SK-N-SH (cell line): ENCODE data around the gene ZNF484. TPM values are rescaled to one million over a fixed set of nuclear protein-coding genes. Genes with fewer than 3 reads are reported as not detected.
A peak's percentile ranks its signal among the peaks of the same experiment; 100 is the strongest.
"Not testable (repeated sequence)": the region's sequence is repeated elsewhere in the genome, so short reads cannot be mapped to it uniquely, and the experiment has no call there.

Experiments used
- CTCF ChIA-PET: fragments of 300-600, 350-600 bp; formaldehyde crosslinking; extraction: SDS; loops from one replicate; lab custom pipeline; 2021; lab: Yijun Ruan, JAX
- POLR2A ChIA-PET: fragments of 350-600 bp; sonication (Branson Sonifier 250); formaldehyde crosslinking; extraction: SDS; loops from one replicate; lab custom pipeline; 2020; ENCODE audit warnings: antibody characterized with exemption, inconsistent platforms; lab: Yijun Ruan, JAX
- DNase-seq: peaks from one replicate; pipeline ENCODE4 v3.0.0; 2012
- H2AFZ ChIP-seq: fragments of 200-600 bp; sonication (generic); 2 replicates; pipeline ENCODE4 v1.8.1; 2016; ENCODE audit warnings: antibody characterized with exemption, mild to moderate bottlenecking, low read depth
- H3F3A ChIP-seq: fragments of 200-600 bp; sonication (generic); replicated peaks from 2 replicates; pipeline ENCODE3; 2016; ENCODE audit warnings: antibody characterized with exemption, mild to moderate bottlenecking; ENCODE audit not compliant: insufficient read depth
- H3K27ac ChIP-seq, 2 experiments: fragments of 200-500 bp in 1 of 2; fragments of 200-600 bp in 1 of 2; sonication (Bioruptor generic) in 1 of 2; sonication (generic), shearing (Covaris generic) in 1 of 2; 2 replicates each; pipeline versions ENCODE4 v1.5.1 to v1.6.1; 2014 to 2016; ENCODE audit warnings: low read depth in 2 of 2, inconsistent platforms in 1 of 2, low read length in 1 of 2, mild to moderate bottlenecking in 1 of 2, mixed read lengths in 1 of 2
- H3K27me3 ChIP-seq: fragments of 200-600 bp; sonication (generic), shearing (Covaris generic); 2 replicates; pipeline ENCODE4 v1.6.1; 2016; ENCODE audit warnings: mixed run types; ENCODE audit not compliant: insufficient read depth
- H3K36me3 ChIP-seq, 2 experiments: fragments of 200-500 bp in 1 of 2; fragments of 200-600 bp in 1 of 2; sonication (Bioruptor generic) in 1 of 2; sonication (generic) in 1 of 2; replicated peaks in 1 of 2; 2 replicates each; pipeline versions ENCODE3 to v1.5.1; 2014 to 2016; ENCODE audit warnings: low read length in 1 of 2, mild to moderate bottlenecking in 1 of 2; ENCODE audit not compliant: insufficient read depth in 2 of 2, control insufficient read depth in 1 of 2
- H3K4me1 ChIP-seq, 2 experiments: fragments of 200-500 bp in 1 of 2; fragments of 200-600 bp in 1 of 2; sonication (Bioruptor generic) in 1 of 2; sonication (generic), shearing (Covaris generic) in 1 of 2; 2 replicates each; pipeline versions ENCODE4 v1.5.1 to v1.6.1; 2014 to 2016; ENCODE audit warnings: low read depth in 1 of 2, low read length in 1 of 2, mixed run types in 1 of 2; ENCODE audit not compliant: insufficient read depth in 2 of 2, control insufficient read depth in 1 of 2
- H3K4me2 ChIP-seq: fragments of 200-600 bp; sonication (generic), shearing (Covaris generic); 2 replicates; pipeline ENCODE4 v1.6.1; 2017; ENCODE audit warnings: mixed run types
- H3K4me3 ChIP-seq, 2 experiments: fragments of 200-500 bp in 1 of 2; fragments of 200-600 bp in 1 of 2; sonication (Bioruptor generic) in 1 of 2; sonication (generic), shearing (Covaris generic) in 1 of 2; 2 replicates each; pipeline versions ENCODE4 v1.5.1 to v1.8.1; 2014 to 2016; ENCODE audit warnings: low read depth in 2 of 2, inconsistent platforms in 1 of 2, low read length in 1 of 2, mild to moderate bottlenecking in 1 of 2, mixed read lengths in 1 of 2, moderate library complexity in 1 of 2
- H3K79me2 ChIP-seq: fragments of 200-600 bp; sonication (generic); 2 replicates; pipeline ENCODE4 v1.8.1; 2017; ENCODE audit warnings: mild to moderate bottlenecking; ENCODE audit not compliant: insufficient read depth
- H3K9ac ChIP-seq: fragments of 200-600 bp; sonication (generic); 2 replicates; pipeline ENCODE4 v1.6.1; 2017; ENCODE audit warnings: mixed run types
- H3K9me2 ChIP-seq: fragments of 200-600 bp; sonication (generic); 2 replicates; pipeline ENCODE4 v1.6.1; 2017; ENCODE audit warnings: mixed run types
- H3K9me3 ChIP-seq: fragments of 200-600 bp; sonication (generic); 2 replicates; pipeline ENCODE4 v1.6.1; 2017; ENCODE audit warnings: mixed run types, mild to moderate bottlenecking, moderate library complexity
- H4K20me1 ChIP-seq: fragments of 200-600 bp; sonication (generic); 2 replicates; pipeline ENCODE4 v1.6.1; 2017; ENCODE audit warnings: mild to moderate bottlenecking, mixed run types; ENCODE audit not compliant: insufficient read depth
- CHD2 ChIP-seq: fragments of 150-350 bp; IDR thresholded peaks from 2 replicates; pipeline ENCODE4 v1.6.1; 2018; ENCODE audit warnings: low read length; ENCODE audit not compliant: partially characterized antibody
- EP300 ChIP-seq, 2 experiments: IDR thresholded peaks; 2 replicates each; pipeline versions ENCODE4 v1.4.0 to v1.6.1; 2012; ENCODE audit warnings: borderline replicate concordance in 1 of 2, low read depth in 1 of 2, low read length in 1 of 2
- FOXJ3 ChIP-seq: sonication (generic); formaldehyde crosslinking; IDR thresholded peaks from 2 replicates; pipeline ENCODE4 v1.5.1; 2020; ENCODE audit warnings: mild to moderate bottlenecking, missing genetic modification reagents
- FOXM1 ChIP-seq: IDR thresholded peaks from 2 replicates; pipeline ENCODE4 v1.4.0; 2012; ENCODE audit warnings: low read depth, mild to moderate bottlenecking
- GATA2 ChIP-seq: sonication (generic); formaldehyde crosslinking; IDR thresholded peaks from 2 replicates; pipeline ENCODE4 v1.5.0; 2020; ENCODE audit warnings: mild to moderate bottlenecking, missing genetic modification reagents
- JUND ChIP-seq: IDR thresholded peaks from 2 replicates; pipeline ENCODE4 v1.4.0; 2012
- MXI1 ChIP-seq: IDR thresholded peaks from 2 replicates; pipeline ENCODE4 v1.6.1; 2012; ENCODE audit warnings: mild to moderate bottlenecking, low read depth, low read length, improper control_type of control experiment
- NFIC ChIP-seq: IDR thresholded peaks from 2 replicates; pipeline ENCODE4 v1.4.0; 2012; ENCODE audit warnings: borderline replicate concordance
- NRF1 ChIP-seq: IDR thresholded peaks from 2 replicates; pipeline ENCODE4 v1.6.1; 2012; ENCODE audit warnings: low read depth, mild to moderate bottlenecking, low read length
- POLR2AphosphoS5 ChIP-seq: IDR thresholded peaks from 2 replicates; pipeline ENCODE4 v1.6.1; 2012; ENCODE audit warnings: low read depth, low read length
- RFX5 ChIP-seq: IDR thresholded peaks from 2 replicates; pipeline ENCODE4 v1.6.1; 2012; ENCODE audit warnings: mild to moderate bottlenecking, improper control_type of control experiment, low read length
- RXRA ChIP-seq: IDR thresholded peaks from 2 replicates; pipeline ENCODE4 v1.4.0; 2012; ENCODE audit warnings: low read depth, mild to moderate bottlenecking, borderline replicate concordance
- TEAD4 ChIP-seq: IDR thresholded peaks from 2 replicates; pipeline ENCODE4 v1.4.0; 2012; ENCODE audit warnings: mild to moderate bottlenecking, borderline replicate concordance; ENCODE audit not compliant: insufficient read depth
- WGBS: methylation state at CpG from one replicate; pipeline ENCODE4 v1.1.6; 2017; ENCODE audit warnings: low lambda C conversion rate; 5-methylcytosine and 5-hydroxymethylcytosine counted together
- polyA plus RNA-seq, 3 experiments: library from polyadenylated mRNA; depleted of rRNA; stranded (reverse); fragments of >200 nt; gene quantifications; 2 replicates each; pipeline ENCODE4 v1.2.3, GENCODE V29; 2012
- TF ChIP-seq, protein P1 (sequence below): fragments of 200-600 bp; sonication (generic); IDR thresholded peaks from 2 replicates; pipeline ENCODE4 v1.6.1; 2017; ENCODE audit warnings: antibody characterized with exemption, mild to moderate bottlenecking, moderate library complexity
- TF ChIP-seq, protein P2 (sequence below): fragments of 150-350 bp; IDR thresholded peaks from 2 replicates; pipeline ENCODE4 v1.6.1; 2016; ENCODE audit warnings: mild to moderate bottlenecking, low read depth, low read length

Gene ZNF484
- polyA plus RNA-seq, 1 of the 3 experiments (the other 2 are of a cell fraction) = 0.79 TPM

DNA sequence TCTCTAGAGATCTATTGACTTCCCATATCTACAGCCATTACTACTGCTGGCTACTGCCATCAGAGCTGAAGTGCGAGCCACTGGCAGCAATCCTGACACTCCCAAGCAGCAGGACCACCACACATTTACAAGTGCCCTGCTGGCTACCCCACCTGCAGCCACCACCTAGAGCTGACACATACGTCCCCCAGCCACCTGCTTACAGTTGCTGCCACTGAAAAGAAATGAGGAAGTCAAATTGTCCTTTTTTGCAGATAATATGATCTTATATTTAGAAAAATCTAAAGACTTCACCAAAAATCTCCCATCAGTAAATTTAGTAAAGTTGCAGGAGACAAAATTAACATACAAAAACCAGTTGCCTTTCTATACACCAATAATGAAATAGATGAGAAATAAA is 48.4 kb downstream of the ZNF484 start (continued):
- TF ChIP-seq, protein P1, sequence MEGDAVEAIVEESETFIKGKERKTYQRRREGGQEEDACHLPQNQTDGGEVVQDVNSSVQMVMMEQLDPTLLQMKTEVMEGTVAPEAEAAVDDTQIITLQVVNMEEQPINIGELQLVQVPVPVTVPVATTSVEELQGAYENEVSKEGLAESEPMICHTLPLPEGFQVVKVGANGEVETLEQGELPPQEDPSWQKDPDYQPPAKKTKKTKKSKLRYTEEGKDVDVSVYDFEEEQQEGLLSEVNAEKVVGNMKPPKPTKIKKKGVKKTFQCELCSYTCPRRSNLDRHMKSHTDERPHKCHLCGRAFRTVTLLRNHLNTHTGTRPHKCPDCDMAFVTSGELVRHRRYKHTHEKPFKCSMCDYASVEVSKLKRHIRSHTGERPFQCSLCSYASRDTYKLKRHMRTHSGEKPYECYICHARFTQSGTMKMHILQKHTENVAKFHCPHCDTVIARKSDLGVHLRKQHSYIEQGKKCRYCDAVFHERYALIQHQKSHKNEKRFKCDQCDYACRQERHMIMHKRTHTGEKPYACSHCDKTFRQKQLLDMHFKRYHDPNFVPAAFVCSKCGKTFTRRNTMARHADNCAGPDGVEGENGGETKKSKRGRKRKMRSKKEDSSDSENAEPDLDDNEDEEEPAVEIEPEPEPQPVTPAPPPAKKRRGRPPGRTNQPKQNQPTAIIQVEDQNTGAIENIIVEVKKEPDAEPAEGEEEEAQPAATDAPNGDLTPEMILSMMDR = no peak
- TF ChIP-seq RXRA (no peak), FOXM1 (no peak)

DNA sequence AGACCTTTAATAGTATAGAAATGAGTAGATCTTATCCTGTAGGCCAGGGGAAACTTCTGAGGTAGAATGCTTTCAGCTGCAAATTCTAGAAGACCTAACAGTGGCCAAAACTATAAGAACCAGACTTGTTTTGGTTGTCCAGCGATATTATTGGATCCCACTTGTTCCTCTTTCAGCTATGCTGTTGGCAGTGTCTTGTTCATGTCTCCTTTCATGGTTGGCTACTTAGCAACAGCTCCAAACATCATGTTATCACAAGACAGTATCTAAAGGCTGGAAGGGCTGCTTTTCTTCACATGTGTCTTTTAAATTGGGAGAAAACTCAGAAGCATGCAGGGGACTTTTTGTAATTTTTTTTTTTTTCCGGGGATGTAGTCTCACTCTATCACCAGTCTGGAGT is 52.8 kb downstream of the ZNF484 start:
- H3K27ac ChIP-seq, H4K20me1 ChIP-seq, H3K9ac ChIP-seq, H3K4me1 ChIP-seq, H3K9me3 ChIP-seq, H3K36me3 ChIP-seq, DNase-seq, H3K79me2 ChIP-seq, H3K9me2 ChIP-seq, H2AFZ ChIP-seq, H3F3A ChIP-seq, H3K4me3 ChIP-seq, H3K27me3 ChIP-seq, H3K4me2 ChIP-seq, POLR2A ChIA-PET: not testable (repeated sequence)
- CTCF ChIA-PET = interaction anchor here (1.3 to 1.5 kb wide), 2 partner anchors 11 to 178 kb away, joined by 3 read pairs; no protein-coding TSS in a partner anchor
- WGBS = 26% methylated on average over 2 of the region's 2 CpGs

DNA sequence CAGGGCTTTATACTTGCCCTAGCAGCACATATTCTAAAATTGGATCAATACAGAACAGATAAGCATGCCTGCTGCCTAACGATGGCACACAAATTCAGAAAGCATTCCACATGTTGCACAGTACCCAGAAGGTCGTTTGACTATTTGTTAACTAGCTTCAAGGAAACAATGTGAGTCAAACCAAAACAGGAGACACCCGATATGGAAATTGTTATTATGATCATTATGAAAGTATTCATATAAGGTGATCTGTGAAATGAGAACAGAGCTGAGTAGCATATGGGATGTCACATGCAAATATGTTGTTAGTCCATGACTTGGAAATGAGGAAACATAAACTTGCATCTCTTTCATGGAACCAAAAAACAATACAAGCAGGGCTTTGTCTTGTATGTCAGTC is 56.9 kb downstream of the ZNF484 start:
- Histone ChIP-seq H3K4me1 (no peaks in the 10 kb centered on the region; a peak in 1 of 4 replicates), H3K79me2 (no peaks in the 10 kb centered on the region), H4K20me1 (no peaks in the 10 kb centered on the region), H3F3A (no peaks in the 10 kb centered on the region), H3K4me3 (no peak overlapping the region), H3K9me2 (no peaks in the 10 kb centered on the region), H3K27me3 (peaks cover 24% of the 10 kb centered on the region; the same call in 1 of the 2 replicates), H3K27ac (no peak overlapping the region), H3K9me3 (no peaks in the 10 kb centered on the region), H2AFZ (no peak overlapping the region), H3K4me2 (no peak overlapping the region), H3K36me3 (no peaks in the 10 kb centered on the region), H3K9ac (no peak overlapping the region)
- ChIA-PET POLR2A (no interaction called here), CTCF (interaction anchor here (1.2 kb wide), 2 partner anchors 56 to 104 kb away, joined by 3 read pairs; no protein-coding TSS in a partner anchor)
- no peak for DNase-seq
- TF ChIP-seq JUND (no peak), RFX5 (no peak), CHD2 (no peak), TEAD4 (no peak), POLR2AphosphoS5 (no peak), GATA2 (CRISPR knock-in tag) (no peak), NFIC (no peak), NRF1 (no peak), FOXJ3 (CRISPR knock-in tag) (no peak), RXRA (no peak), EP300 (IDR thresholded peaks at IDR 0.05; ENCODE audit: borderline replicate concordance in 1 of 2, low read depth in 1 of 2, low read length in 1 of 2) (no peak), MXI1 (no peak)
- TF ChIP-seq, protein P2, sequence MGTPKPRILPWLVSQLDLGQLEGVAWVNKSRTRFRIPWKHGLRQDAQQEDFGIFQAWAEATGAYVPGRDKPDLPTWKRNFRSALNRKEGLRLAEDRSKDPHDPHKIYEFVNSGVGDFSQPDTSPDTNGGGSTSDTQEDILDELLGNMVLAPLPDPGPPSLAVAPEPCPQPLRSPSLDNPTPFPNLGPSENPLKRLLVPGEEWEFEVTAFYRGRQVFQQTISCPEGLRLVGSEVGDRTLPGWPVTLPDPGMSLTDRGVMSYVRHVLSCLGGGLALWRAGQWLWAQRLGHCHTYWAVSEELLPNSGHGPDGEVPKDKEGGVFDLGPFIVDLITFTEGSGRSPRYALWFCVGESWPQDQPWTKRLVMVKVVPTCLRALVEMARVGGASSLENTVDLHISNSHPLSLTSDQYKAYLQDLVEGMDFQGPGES = no peak
- 37% methylated on average over 3 of the region's 3 CpGs for WGBS

DNA sequence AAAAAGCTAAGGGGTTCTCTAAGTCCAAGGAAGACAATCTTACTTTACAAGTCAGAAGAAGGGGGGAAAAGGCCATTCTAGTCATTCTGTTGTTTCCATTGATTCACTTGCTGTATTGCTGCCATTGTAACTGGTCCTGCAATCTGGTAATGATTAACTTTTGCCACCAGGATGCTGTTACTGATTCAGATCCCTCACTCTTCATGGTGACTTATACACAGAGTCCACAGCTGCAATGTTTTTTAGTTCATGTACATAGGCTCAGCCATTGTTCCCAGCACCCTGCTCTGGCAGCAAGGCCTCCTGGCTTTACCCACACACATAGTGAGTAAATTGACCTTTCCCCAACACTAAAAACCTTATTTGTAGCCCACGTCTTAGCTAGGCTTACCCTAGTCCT is 57.9 kb downstream of the ZNF484 start:
- 17% methylated on average over 1 of the region's 1 CpG for WGBS
- H3K79me2 ChIP-seq, H3F3A ChIP-seq, POLR2A ChIA-PET, H3K9ac ChIP-seq, H3K4me2 ChIP-seq, H4K20me1 ChIP-seq, H3K9me2 ChIP-seq, H3K9me3 ChIP-seq, H2AFZ ChIP-seq, H3K36me3 ChIP-seq, H3K4me1 ChIP-seq, H3K27ac ChIP-seq, H3K4me3 ChIP-seq: not testable (repeated sequence)
- H3K27me3 ChIP-seq = peaks cover 24% of the 10 kb centered on the region; the same call in 1 of the 2 replicates
- CTCF ChIA-PET = interaction anchor here (1.0 to 2.1 kb wide), 2 partner anchors 11 to 29 kb away, joined by 4 read pairs; no protein-coding TSS in a partner anchor
- peak; percentile 23 for DNase-seq
